Measurements from ENCODE around the gene TRIM40. TPM values are rescaled to one million over a fixed set of nuclear protein-coding genes. Genes with fewer than 3 reads are reported as not detected.
A peak's percentile ranks its signal among the peaks of the same experiment; 100 is the strongest.

TRIM40 gene
- total and polyA plus RNA-seq, 2 of the 13 experiments (the other 11 are each of a cell fraction or from before 2014, with no cell fraction given): 0.58 TPM; not detected in 1

- TF ChIP-seq ZNF574 (CRISPR knock-in tag; IDR thresholded peaks at IDR 0.05) (peak; percentile 0; the same call in 1 of the 2 replicates), ERF (CRISPR knock-in tag; IDR thresholded peaks at IDR 0.05) (no peak), CEBPG (CRISPR knock-in tag; IDR thresholded peaks at IDR 0.05) (no peak), FOXK2 (IDR thresholded peaks at IDR 0.05) (no peak), SMAD9 (CRISPR knock-in tag; IDR thresholded peaks at IDR 0.05) (0 out of 2 replicates have a peak, but pooled peaks have one; percentile 74), SIN3A (IDR thresholded peaks at IDR 0.05; ENCODE audit: borderline replicate concordance, low read depth, low read length) (peak; percentile 4; the same call in 1 of the 2 replicates), RFXAP (CRISPR knock-in tag; IDR thresholded peaks at IDR 0.05; ENCODE audit: borderline replicate concordance) (no peak), ZNF446 (CRISPR knock-in tag; IDR thresholded peaks at IDR 0.05) (no peak; the same call in 1 of the 2 replicates), KDM5A (IDR thresholded peaks at IDR 0.05; ENCODE audit: borderline replicate concordance, low read length) (no peak), ZNF160 (CRISPR knock-in tag; IDR thresholded peaks at IDR 0.05) (0 out of 2 replicates have a peak, but pooled peaks have one; percentile 10), ZNF333 (CRISPR knock-in tag; IDR thresholded peaks at IDR 0.05; ENCODE audit: borderline replicate concordance) (no peak), AHR (CRISPR knock-in tag; IDR thresholded peaks at IDR 0.05) (no peak), CREB3 (CRISPR knock-in tag; IDR thresholded peaks at IDR 0.05) (no peak), ZSCAN31 (CRISPR knock-in tag; IDR thresholded peaks at IDR 0.05; ENCODE audit: low read depth) (no peak), ZNF687 (CRISPR knock-in tag; IDR thresholded peaks at IDR 0.05) (peak; percentile 29; the same call in 1 of the 2 replicates), HOXA7 (CRISPR knock-in tag; IDR thresholded peaks at IDR 0.05) (0 out of 2 replicates have a peak, but pooled peaks have one; percentile 21), ZBTB7B (CRISPR knock-in tag; IDR thresholded peaks at IDR 0.05) (no peak), ZNF670 (CRISPR knock-in tag; IDR thresholded peaks at IDR 0.05; ENCODE audit: borderline replicate concordance) (no peak), CREBL2 (CRISPR knock-in tag; IDR thresholded peaks at IDR 0.05; ENCODE audit: borderline replicate concordance) (no peak), CSRNP2 (CRISPR knock-in tag; conservative IDR thresholded peaks at IDR 0.05; ENCODE audit: low read depth) (no peak)
These were observed 28.1 kb downstream of the TRIM40 start (continued) for GRCh38 chr6:30163918-30164654.

Data from HepG2 (cell line).